Fibroblast of pulmonary artery (primary cell): Measurements from ENCODE around the gene RASL11B.
A peak's percentile ranks its signal among the peaks of the same experiment; 100 is the strongest.

Experiments
- DNase-seq: peaks from one replicate; pipeline ENCODE4 v3.0.0-alpha.2; 2010; ENCODE audit warnings: low read depth
- H3K4me3 ChIP-seq: replicated peaks from 2 replicates; pipeline ENCODE4 v1.5.1; 2011; ENCODE audit warnings: low read depth, mild to moderate bottlenecking, control low read depth, low read length, moderate library complexity
- CTCF ChIP-seq: IDR thresholded peaks from 2 replicates; pipeline ENCODE4 v1.5.1; 2011; ENCODE audit warnings: mild to moderate bottlenecking, control low read depth, low read length, inconsistent platforms; ENCODE audit errors: missing control alignments

RASL11B gene

GRCh38 chr4:52853351-52853750 lies 8.8 kb upstream of the RASL11B start:
- no peak overlapping the region for H3K4me3 ChIP-seq
- DNase-seq: peak; percentile 36
- no peak for TF ChIP-seq CTCF

- no peak for TF ChIP-seq CTCF
- H3K4me3 ChIP-seq: no peak overlapping the region
- DNase-seq: no peak
These were observed 5.3 kb upstream of the RASL11B start for GRCh38 chr4:52856801-52857200.

- no peak for DNase-seq
These were observed 1.8 kb upstream of the RASL11B start for GRCh38 chr4:52860361-52860760.

GRCh38 chr4:52861171-52861823 lies 820 bp upstream of the RASL11B start:
- H3K4me3 ChIP-seq: peak overlapping the region; percentile 60
- TF ChIP-seq CTCF: no peak
- no peak for DNase-seq

More at GRCh38 chr4:52860361-52860760, 1.8 kb upstream of the RASL11B start:
- no peak for TF ChIP-seq CTCF
- H3K4me3 ChIP-seq: no peak overlapping the region

- peak overlapping the region; percentile 52 for H3K4me3 ChIP-seq
- no peak for TF ChIP-seq CTCF
- DNase-seq: no peak
These were observed 583 bp downstream of the RASL11B start for GRCh38 chr4:52862639-52863161.

- H3K4me3 ChIP-seq: no peak overlapping the region
- no peak for DNase-seq
- TF ChIP-seq CTCF: no peak
These were observed 1.2 kb downstream of the RASL11B start for GRCh38 chr4:52863324-52863723.

- TF ChIP-seq CTCF: no peak
- H3K4me3 ChIP-seq: no peak overlapping the region
- peak; percentile 82 for DNase-seq
These were observed 2.7 kb downstream of the RASL11B start for GRCh38 chr4:52864793-52865192.
